ENCODE data around the gene CAPN11.
"Not testable (repeated sequence)": the region's sequence is repeated elsewhere in the genome, so short reads cannot be mapped to it uniquely, and the experiment has no call there.

Gene CAPN11

DNA sequence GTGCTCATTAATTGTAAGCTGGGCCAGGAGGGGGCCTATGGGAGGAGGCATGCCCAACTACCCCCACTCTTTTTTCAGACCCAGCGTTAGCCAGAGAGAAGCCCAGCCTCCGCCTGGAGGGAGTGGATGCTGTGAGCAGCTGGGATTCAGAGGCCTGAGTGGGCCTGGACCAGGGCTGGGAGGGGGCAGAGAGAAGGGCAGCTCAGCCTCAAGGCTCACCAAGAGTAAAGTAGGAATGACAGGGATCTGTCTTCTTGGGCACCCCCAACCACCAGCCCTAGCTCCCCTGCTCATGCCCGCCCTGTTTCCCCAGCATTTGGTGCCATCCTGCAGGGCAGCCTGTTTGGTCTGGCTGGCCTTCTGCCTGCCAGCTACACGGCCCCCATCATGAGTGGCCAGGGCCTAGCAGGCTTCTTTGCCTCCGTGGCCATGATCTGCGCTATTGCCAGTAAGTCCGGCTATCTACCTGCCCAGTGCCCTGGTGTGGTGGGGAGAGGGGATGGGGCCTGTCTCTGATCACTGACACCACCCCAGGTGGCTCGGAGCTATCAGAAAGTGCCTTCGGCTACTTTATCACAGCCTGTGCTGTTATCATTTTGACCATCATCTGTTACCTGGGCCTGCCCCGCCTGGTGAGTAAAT, 71.5 kb downstream of the CAPN11 start:
- DNase-seq, result no peak

DNA sequence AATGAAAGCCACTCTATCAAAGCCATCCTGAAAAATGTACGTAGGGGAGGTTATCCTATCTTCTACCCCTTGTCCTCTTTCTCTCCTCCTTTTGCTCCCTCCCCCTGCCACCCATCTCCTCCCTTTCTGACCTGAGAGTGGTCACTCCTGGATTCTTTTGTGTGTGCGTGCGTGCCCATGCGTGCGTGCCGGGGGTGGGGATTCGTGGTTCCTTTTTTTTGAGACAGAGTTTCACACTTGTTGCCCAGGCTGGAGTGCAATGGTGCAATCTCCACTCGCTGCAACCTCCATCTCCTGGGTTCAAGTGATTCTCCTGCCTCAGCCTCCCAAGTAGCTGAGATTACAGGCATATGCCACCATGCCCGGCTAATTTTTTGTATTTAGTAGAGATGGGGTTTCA, 72.8 kb downstream of the CAPN11 start:
- not testable (repeated sequence) for DNase-seq

DNA sequence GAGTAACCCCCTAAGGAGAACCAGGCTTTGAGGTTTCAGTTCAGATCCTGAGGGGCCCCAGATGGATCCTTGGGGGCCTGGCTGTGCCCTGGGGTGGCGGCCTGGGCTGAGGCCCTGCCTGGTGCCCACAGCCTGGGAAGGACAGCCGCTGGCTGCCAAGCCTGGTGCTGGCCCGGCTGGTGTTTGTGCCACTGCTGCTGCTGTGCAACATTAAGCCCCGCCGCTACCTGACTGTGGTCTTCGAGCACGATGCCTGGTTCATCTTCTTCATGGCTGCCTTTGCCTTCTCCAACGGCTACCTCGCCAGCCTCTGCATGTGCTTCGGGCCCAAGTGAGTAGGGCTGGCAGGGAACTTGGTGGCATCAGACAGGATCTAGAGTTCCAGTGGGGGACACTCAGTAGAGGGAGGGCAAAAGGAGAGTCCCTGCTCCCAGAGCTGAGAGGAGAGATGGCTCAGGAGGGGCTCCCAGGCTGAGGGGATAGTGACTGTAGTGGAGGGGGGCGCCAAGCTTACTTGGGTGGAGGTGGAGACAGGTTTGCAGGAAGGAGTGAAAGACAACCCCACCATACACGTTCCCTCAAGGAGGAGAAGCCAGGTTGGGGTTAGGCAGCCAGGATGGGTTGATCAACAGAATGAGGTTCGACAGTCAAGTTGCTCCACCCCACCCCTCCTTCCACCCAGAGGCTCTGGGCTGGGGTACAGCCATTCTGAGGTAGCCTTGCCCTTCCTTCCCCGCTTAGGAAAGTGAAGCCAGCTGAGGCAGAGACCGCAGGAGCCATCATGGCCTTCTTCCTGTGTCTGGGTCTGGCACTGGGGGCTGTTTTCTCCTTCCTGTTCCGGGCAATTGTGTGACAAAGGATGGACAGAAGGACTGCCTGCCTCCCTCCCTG, 74.3 kb downstream of the CAPN11 start:
- DNase-seq, result no peak

DNA sequence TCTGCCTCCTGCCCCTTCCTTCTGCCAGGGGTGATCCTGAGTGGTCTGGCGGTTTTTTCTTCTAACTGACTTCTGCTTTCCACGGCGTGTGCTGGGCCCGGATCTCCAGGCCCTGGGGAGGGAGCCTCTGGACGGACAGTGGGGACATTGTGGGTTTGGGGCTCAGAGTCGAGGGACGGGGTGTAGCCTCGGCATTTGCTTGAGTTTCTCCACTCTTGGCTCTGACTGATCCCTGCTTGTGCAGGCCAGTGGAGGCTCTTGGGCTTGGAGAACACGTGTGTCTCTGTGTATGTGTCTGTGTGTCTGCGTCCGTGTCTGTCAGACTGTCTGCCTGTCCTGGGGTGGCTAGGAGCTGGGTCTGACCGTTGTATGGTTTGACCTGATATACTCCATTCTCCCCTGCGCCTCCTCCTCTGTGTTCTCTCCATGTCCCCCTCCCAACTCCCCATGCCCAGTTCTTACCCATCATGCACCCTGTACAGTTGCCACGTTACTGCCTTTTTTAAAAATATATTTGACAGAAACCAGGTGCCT, 75.0 kb downstream of the CAPN11 start:
- DNase-seq, result no peak
